ENCODE measurements around the gene OTOP1.

- TF ChIP-seq CTCF (IDR thresholded peaks at IDR 0.05; ENCODE audit: low read length) (no peak), EZH2 (IDR thresholded peaks at IDR 0.05; ENCODE audit: borderline replicate concordance, low read length) (no peak)
These were observed 47.5 kb upstream of the OTOP1 start for GRCh38 chr4:4274226-4274625.

All from OCI-LY1 (cell line).